Subcutaneous abdominal adipose tissue (tissue), 5 donors: ENCODE measurements around the gene PSMA8.
A peak's percentile ranks its signal among the peaks of the same experiment; 100 is the strongest.
"Not testable (repeated sequence)": the region's sequence is repeated elsewhere in the genome, so short reads cannot be mapped to it uniquely, and the experiment has no call there.

Experiments
- H3K27ac ChIP-seq: one replicate; pipeline ENCODE4 v1.7.0; 2013; ENCODE audit warnings: low read depth, mild to moderate bottlenecking, inconsistent platforms, low read length, moderate library complexity
- H3K27me3 ChIP-seq, 5 donors: one replicate each; pipeline ENCODE4 v1.7.0; 2013; ENCODE audit warnings: low read length in 5 of 5, inconsistent platforms in 1 of 5; ENCODE audit not compliant: control insufficient read depth in 5 of 5, insufficient read depth in 4 of 5
- H3K36me3 ChIP-seq, 5 donors: one replicate each; pipeline ENCODE4 v1.7.0; 2013; ENCODE audit warnings: low read length in 5 of 5; ENCODE audit not compliant: control insufficient read depth in 5 of 5, insufficient read depth in 5 of 5
- H3K4me1 ChIP-seq, 5 donors: one replicate each; pipeline ENCODE4 v1.7.0; 2013; ENCODE audit warnings: low read length in 5 of 5, mild to moderate bottlenecking in 3 of 5, moderate library complexity in 1 of 5; ENCODE audit not compliant: control insufficient read depth in 5 of 5, insufficient read depth in 5 of 5
- H3K4me3 ChIP-seq, 5 donors: one replicate each; pipeline ENCODE4 v1.7.0; 2013; ENCODE audit warnings: low read length in 5 of 5, low read depth in 1 of 5
- H3K9ac ChIP-seq, 5 donors: one replicate each; pipeline ENCODE4 v1.7.0; 2013; ENCODE audit warnings: low read length in 5 of 5, mild to moderate bottlenecking in 4 of 5, moderate library complexity in 3 of 5
- H3K9me3 ChIP-seq, 5 donors: one replicate each; pipeline ENCODE4 v1.7.0; 2013; ENCODE audit warnings: low read length in 5 of 5; ENCODE audit not compliant: control insufficient read depth in 5 of 5
- donor health status: healthy.
- donor health status: healthy.
- donor health status: healthy.
- donor health status: healthy.
- donor health status: healthy.

PSMA8 gene

DNA sequence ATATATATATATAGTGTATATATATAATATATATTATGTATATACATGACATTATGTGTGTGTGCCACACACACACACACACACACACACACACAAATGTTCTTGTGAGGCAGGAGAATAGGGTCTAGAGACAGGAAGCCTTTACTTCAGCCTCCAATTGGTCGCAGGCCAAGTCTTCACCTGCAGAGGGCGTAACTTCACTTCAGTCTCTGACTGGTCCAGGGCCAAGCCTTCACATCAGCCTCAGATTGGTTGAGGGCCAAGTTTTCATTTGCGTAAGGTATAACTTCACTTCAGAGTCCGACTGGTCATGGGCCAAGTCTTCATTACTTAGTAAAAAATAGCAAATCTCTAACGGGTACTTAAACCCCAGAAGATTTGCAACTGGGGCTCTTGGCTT, 30.1 kb upstream of the PSMA8 start:
- Histone ChIP-seq H3K9ac (no peak overlapping the region), H3K36me3 (no peaks in the 10 kb centered on the region), H3K4me1 (no peaks in the 10 kb centered on the region), H3K27ac (no peak overlapping the region), H3K9me3 (no peaks in the 10 kb centered on the region), H3K27me3 (no peaks in the 10 kb centered on the region), H3K4me3 (no peak overlapping the region)

DNA sequence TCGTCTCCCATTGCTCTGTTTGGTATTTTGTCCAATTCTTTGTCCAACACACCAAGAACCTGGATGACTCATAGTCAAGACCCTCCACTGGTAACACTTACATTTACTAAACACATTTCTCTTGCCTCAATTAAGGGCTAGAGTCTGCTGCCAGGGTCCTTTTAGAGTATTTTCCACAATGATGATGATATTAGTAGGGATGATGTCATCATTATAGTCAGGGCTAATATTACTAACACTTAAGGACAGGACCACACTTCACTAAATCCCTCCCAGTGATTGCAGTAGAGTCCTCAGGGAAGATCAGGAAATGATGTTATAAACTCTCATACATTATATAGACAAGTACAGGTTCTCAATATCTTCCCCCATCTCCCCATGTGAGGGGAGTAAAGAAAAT, 29.6 kb upstream of the PSMA8 start:
- no peak overlapping the region for H3K4me3 ChIP-seq
- H3K9me3 ChIP-seq: no peaks in the 10 kb centered on the region
- no peaks in the 10 kb centered on the region for H3K27me3 ChIP-seq
- H3K9ac ChIP-seq: no peak overlapping the region
- H3K27ac ChIP-seq: no peak overlapping the region
- no peaks in the 10 kb centered on the region for H3K4me1 ChIP-seq
- no peaks in the 10 kb centered on the region for H3K36me3 ChIP-seq

GRCh38 chr18:26119246-26119645, 14.4 kb upstream of the PSMA8 start:
- H3K4me3 ChIP-seq: no peak overlapping the region
- H3K36me3 ChIP-seq: no peaks in the 10 kb centered on the region
- peaks cover 0 to 4% (median 3%) of the 10 kb centered on the region in 5 donors for H3K27me3 ChIP-seq
- no peak overlapping the region for H3K27ac ChIP-seq
- peaks cover 0 to 3% (median 0%) of the 10 kb centered on the region in 5 donors for H3K9me3 ChIP-seq
- H3K9ac ChIP-seq: no peak overlapping the region
- no peaks in the 10 kb centered on the region for H3K4me1 ChIP-seq

- H3K27me3 ChIP-seq: peaks cover 0 to 4% (median 3%) of the 10 kb centered on the region in 5 donors
- H3K4me3 ChIP-seq: no peak overlapping the region
- H3K9ac ChIP-seq: no peak overlapping the region
- H3K4me1 ChIP-seq: no peaks in the 10 kb centered on the region
- no peaks in the 10 kb centered on the region for H3K36me3 ChIP-seq
- peaks cover 0 to 3% (median 0%) of the 10 kb centered on the region in 5 donors for H3K9me3 ChIP-seq
- no peak overlapping the region for H3K27ac ChIP-seq
Measured at GRCh38 chr18:26121476-26121875, 12.2 kb upstream of the PSMA8 start.

- H3K27ac ChIP-seq, H3K9ac ChIP-seq, H3K4me1 ChIP-seq, H3K36me3 ChIP-seq, H3K9me3 ChIP-seq, H3K27me3 ChIP-seq, H3K4me3 ChIP-seq: not testable (repeated sequence)
Measured at GRCh38 chr18:26121994-26122393, 11.7 kb upstream of the PSMA8 start.

GRCh38 chr18:26127786-26128185, 5.9 kb upstream of the PSMA8 start:
- no peaks in the 10 kb centered on the region for H3K27me3 ChIP-seq
- no peaks in the 10 kb centered on the region for H3K4me1 ChIP-seq
- H3K36me3 ChIP-seq: no peaks in the 10 kb centered on the region
- no peak overlapping the region for H3K27ac ChIP-seq
- no peak overlapping the region for H3K4me3 ChIP-seq
- no peak overlapping the region for H3K9ac ChIP-seq
- peaks cover 0 to 3% (median 0%) of the 10 kb centered on the region in 5 donors for H3K9me3 ChIP-seq

GRCh38 chr18:26128192-26128591, 5.5 kb upstream of the PSMA8 start:
- not testable (repeated sequence) for H3K36me3 ChIP-seq, H3K4me1 ChIP-seq, H3K9ac ChIP-seq, H3K9me3 ChIP-seq, H3K27ac ChIP-seq, H3K4me3 ChIP-seq, H3K27me3 ChIP-seq

- Histone ChIP-seq H3K4me3 (peak overlapping the region in 4 of 5 donors; percentile 31 to 52 (median 44)), H3K36me3 (no peaks in the 10 kb centered on the region), H3K9ac (no peak overlapping the region), H3K27ac (no peak overlapping the region), H3K4me1 (no peaks in the 10 kb centered on the region), H3K9me3 (no peaks in the 10 kb centered on the region), H3K27me3 (no peaks in the 10 kb centered on the region)
Measured at GRCh38 chr18:26134107-26134506, 438 bp downstream of the PSMA8 start.

DNA sequence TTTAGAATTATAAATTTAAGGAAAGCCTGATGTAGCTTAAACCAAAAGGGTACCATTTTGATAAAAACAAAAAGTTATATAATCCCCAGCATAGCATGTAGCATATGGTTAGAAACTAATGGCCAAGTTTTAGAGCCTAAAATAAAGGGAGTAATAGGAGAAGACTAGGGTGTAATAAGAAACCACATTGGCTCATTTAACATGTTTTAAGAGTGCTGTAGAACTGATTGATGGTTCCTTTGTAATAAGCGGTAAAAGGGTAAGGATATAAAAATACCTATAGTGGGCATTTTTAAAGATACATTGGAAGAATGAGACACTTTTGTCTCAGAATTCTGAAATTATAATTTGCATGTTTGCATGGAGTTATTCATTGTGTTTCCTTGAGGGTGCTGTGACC, 1.9 kb downstream of the PSMA8 start:
- H3K9me3 ChIP-seq: peaks cover 0 to 4% (median 0%) of the 10 kb centered on the region in 5 donors
- H3K27me3 ChIP-seq: no peaks in the 10 kb centered on the region
- H3K9ac ChIP-seq: no peak overlapping the region
- H3K36me3 ChIP-seq: no peaks in the 10 kb centered on the region
- no peak overlapping the region for H3K4me3 ChIP-seq
- no peaks in the 10 kb centered on the region for H3K4me1 ChIP-seq
- H3K27ac ChIP-seq: no peak overlapping the region

DNA sequence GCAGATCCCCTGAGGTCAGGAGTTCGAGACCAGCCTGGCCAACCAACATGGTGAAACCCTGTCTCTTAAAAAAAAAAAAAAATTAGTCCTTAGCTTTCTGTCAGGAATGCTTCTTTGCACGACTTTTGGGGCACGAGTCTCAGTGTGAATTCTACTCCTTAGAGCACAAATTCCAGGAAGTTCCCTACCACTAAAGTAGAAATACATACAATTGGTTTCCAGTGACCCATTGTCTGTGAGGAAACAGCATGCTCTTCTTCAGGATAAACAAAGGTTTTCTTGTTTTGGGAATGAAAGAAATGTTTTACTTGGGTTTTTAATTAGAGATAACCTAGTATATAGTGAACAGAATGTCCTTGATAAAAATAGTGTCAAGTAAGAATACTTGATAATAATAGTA, 23.7 kb downstream of the PSMA8 start:
- Histone ChIP-seq H3K4me1 (no peaks in the 10 kb centered on the region), H3K27ac (no peak overlapping the region), H3K27me3 (no peaks in the 10 kb centered on the region), H3K9me3 (no peaks in the 10 kb centered on the region), H3K36me3 (no peaks in the 10 kb centered on the region), H3K9ac (no peak overlapping the region), H3K4me3 (no peak overlapping the region)

GRCh38 chr18:26159353-26159752, 25.7 kb downstream of the PSMA8 start:
- Histone ChIP-seq H3K9ac (no peak overlapping the region), H3K27me3 (peaks cover 0 to 2% (median 0%) of the 10 kb centered on the region in 5 donors), H3K9me3 (no peaks in the 10 kb centered on the region), H3K27ac (no peak overlapping the region), H3K4me3 (no peak overlapping the region), H3K36me3 (no peaks in the 10 kb centered on the region), H3K4me1 (no peaks in the 10 kb centered on the region)
